Measurements from ENCODE around the gene BBS1.

The BBS1 gene

GRCh38 chr11:66491315-66491935, 19.0 kb upstream of the BBS1 start:
- Histone ChIP-seq H3K23ac (ENCODE audit: low read length in 2 of 2) (no peak overlapping the region), H2BK5ac (ENCODE audit: low read depth, low read length, poor library complexity, severe bottlenecking) (no peak overlapping the region), H3K4me3 (ENCODE audit: insufficient read depth in 1 of 2, low read depth in 1 of 2, low read length in 2 of 2) (no peak overlapping the region), H2BK15ac (ENCODE audit: low read depth, poor library complexity, severe bottlenecking) (no peak overlapping the region), H3K4me1 (ENCODE audit: control insufficient read depth, insufficient read depth, low read depth, low read length) (peaks cover 13% of the 10 kb centered on the region), H3K4ac (ENCODE audit: low read depth in 1 of 2, low read length in 2 of 2) (no peak overlapping the region), H3K9me3 (ENCODE audit: control insufficient read depth, low read length) (no peaks in the 10 kb centered on the region), H3K27me3 (ENCODE audit: control insufficient read depth in 1 of 2, insufficient read depth in 1 of 2, low read length in 2 of 2) (no peaks in the 10 kb centered on the region), H3K36me3 (ENCODE audit: control insufficient read depth in 1 of 2, insufficient read depth in 2 of 2, low read depth in 1 of 2, low read length in 2 of 2) (peaks cover 66 to 84% of the 10 kb centered on the region in 2 experiments), H3K9ac (ENCODE audit: low read length) (no peak overlapping the region), H3K27ac (ENCODE audit: low read length, poor library complexity, severe bottlenecking) (no peak overlapping the region), H2BK120ac (ENCODE audit: low read depth, low read length) (no peak overlapping the region), H2AK5ac (ENCODE audit: low read length, severe bottlenecking) (no peak overlapping the region), H4K91ac (ENCODE audit: low read length) (no peak overlapping the region), H3K4me2 (ENCODE audit: low read length, poor library complexity, severe bottlenecking) (no peak overlapping the region), H3K79me1 (replicated peaks; ENCODE audit: low read length, poor library complexity, severe bottlenecking) (peaks cover 5% of the 10 kb centered on the region), H2BK12ac (ENCODE audit: low read length in 2 of 2) (no peak overlapping the region), H4K8ac (ENCODE audit: low read length) (no peak overlapping the region), H3K18ac (ENCODE audit: low read depth in 1 of 2, low read length in 2 of 2) (no peak overlapping the region), H2AFZ (ENCODE audit: low read depth, low read length) (no peak overlapping the region), H3K14ac (ENCODE audit: low read length in 2 of 2) (no peak overlapping the region)
- DNase-seq: no peak
- WGBS: 87% methylated on average over 17 of the region's 20 CpGs

GRCh38 chr11:66492161-66492865, 18.1 kb upstream of the BBS1 start:
- WGBS: 96% methylated on average over 10 of the region's 10 CpGs
- H3K27me3 ChIP-seq (ENCODE audit: control insufficient read depth in 1 of 2, insufficient read depth in 1 of 2, low read length in 2 of 2): no peaks in the 10 kb centered on the region

GRCh38 chr11:66493130-66493529, 17.3 kb upstream of the BBS1 start:
- Histone ChIP-seq H4K91ac (ENCODE audit: low read length) (no peak overlapping the region), H3K27ac (ENCODE audit: low read length, poor library complexity, severe bottlenecking) (no peak overlapping the region), H3K23ac (ENCODE audit: low read length in 2 of 2) (no peak overlapping the region), H2BK5ac (ENCODE audit: low read depth, low read length, poor library complexity, severe bottlenecking) (no peak overlapping the region), H3K27me3 (ENCODE audit: control insufficient read depth in 1 of 2, insufficient read depth in 1 of 2, low read length in 2 of 2) (no peaks in the 10 kb centered on the region), H3K4me1 (ENCODE audit: control insufficient read depth, insufficient read depth, low read depth, low read length) (peaks cover 13% of the 10 kb centered on the region), H3K4me2 (ENCODE audit: low read length, poor library complexity, severe bottlenecking) (no peak overlapping the region), H4K8ac (ENCODE audit: low read length) (no peak overlapping the region), H2BK120ac (ENCODE audit: low read depth, low read length) (no peak overlapping the region), H3K36me3 (ENCODE audit: control insufficient read depth in 1 of 2, insufficient read depth in 2 of 2, low read depth in 1 of 2, low read length in 2 of 2) (peaks cover 62 to 79% of the 10 kb centered on the region in 2 experiments), H3K9ac (ENCODE audit: low read length) (no peak overlapping the region), H2AFZ (ENCODE audit: low read depth, low read length) (no peak overlapping the region), H2BK12ac (ENCODE audit: low read length in 2 of 2) (no peak overlapping the region), H3K18ac (ENCODE audit: low read depth in 1 of 2, low read length in 2 of 2) (no peak overlapping the region), H3K9me3 (ENCODE audit: control insufficient read depth, low read length) (no peaks in the 10 kb centered on the region), H3K4ac (ENCODE audit: low read depth in 1 of 2, low read length in 2 of 2) (no peak overlapping the region), H3K14ac (ENCODE audit: low read length in 2 of 2) (no peak overlapping the region), H3K4me3 (ENCODE audit: insufficient read depth in 1 of 2, low read depth in 1 of 2, low read length in 2 of 2) (no peak overlapping the region), H2BK15ac (ENCODE audit: low read depth, poor library complexity, severe bottlenecking) (no peak overlapping the region), H3K79me1 (replicated peaks; ENCODE audit: low read length, poor library complexity, severe bottlenecking) (peaks cover 3% of the 10 kb centered on the region), H2AK5ac (ENCODE audit: low read length, severe bottlenecking) (no peak overlapping the region)
- WGBS: 97% methylated on average over 8 of the region's 10 CpGs
- no peak for DNase-seq

More at GRCh38 chr11:66492161-66492865, 18.1 kb upstream of the BBS1 start:
- H2BK15ac ChIP-seq (ENCODE audit: low read depth, poor library complexity, severe bottlenecking): no peak overlapping the region
- H3K18ac ChIP-seq (ENCODE audit: low read depth in 1 of 2, low read length in 2 of 2): no peak overlapping the region
- no peak overlapping the region for H3K14ac ChIP-seq (ENCODE audit: low read length in 2 of 2)
- H2BK12ac ChIP-seq (ENCODE audit: low read length in 2 of 2): no peak overlapping the region
- DNase-seq: no peak
- H2AK5ac ChIP-seq (ENCODE audit: low read length, severe bottlenecking): no peak overlapping the region
- no peak overlapping the region for H3K27ac ChIP-seq (ENCODE audit: low read length, poor library complexity, severe bottlenecking)
- no peak overlapping the region for H3K9ac ChIP-seq (ENCODE audit: low read length)
- no peak overlapping the region for H2BK5ac ChIP-seq (ENCODE audit: low read depth, low read length, poor library complexity, severe bottlenecking)
- H3K4ac ChIP-seq (ENCODE audit: low read depth in 1 of 2, low read length in 2 of 2): no peak overlapping the region
- no peak overlapping the region for H2AFZ ChIP-seq (ENCODE audit: low read depth, low read length)
- no peak overlapping the region for H3K23ac ChIP-seq (ENCODE audit: low read length in 2 of 2)
- peaks cover 66 to 84% of the 10 kb centered on the region in 2 experiments for H3K36me3 ChIP-seq (ENCODE audit: control insufficient read depth in 1 of 2, insufficient read depth in 2 of 2, low read depth in 1 of 2, low read length in 2 of 2)
- no peak overlapping the region for H4K8ac ChIP-seq (ENCODE audit: low read length)
- no peak overlapping the region for H4K91ac ChIP-seq (ENCODE audit: low read length)
- H3K9me3 ChIP-seq (ENCODE audit: control insufficient read depth, low read length): no peaks in the 10 kb centered on the region
- no peak overlapping the region for H3K4me2 ChIP-seq (ENCODE audit: low read length, poor library complexity, severe bottlenecking)
- H3K4me3 ChIP-seq (ENCODE audit: insufficient read depth in 1 of 2, low read depth in 1 of 2, low read length in 2 of 2): no peak overlapping the region
- no peak overlapping the region for H2BK120ac ChIP-seq (ENCODE audit: low read depth, low read length)
- H3K4me1 ChIP-seq (ENCODE audit: control insufficient read depth, insufficient read depth, low read depth, low read length): peaks cover 13% of the 10 kb centered on the region
- H3K79me1 ChIP-seq (replicated peaks; ENCODE audit: low read length, poor library complexity, severe bottlenecking): peaks cover 3% of the 10 kb centered on the region

- H2AFZ ChIP-seq (ENCODE audit: low read depth, low read length): no peak overlapping the region
- no peak overlapping the region for H2BK5ac ChIP-seq (ENCODE audit: low read depth, low read length, poor library complexity, severe bottlenecking)
- H3K18ac ChIP-seq (ENCODE audit: low read depth in 1 of 2, low read length in 2 of 2): no peak overlapping the region
- H2BK120ac ChIP-seq (ENCODE audit: low read depth, low read length): no peak overlapping the region
- no peak overlapping the region for H3K9ac ChIP-seq (ENCODE audit: low read length)
- H3K9me3 ChIP-seq (ENCODE audit: control insufficient read depth, low read length): no peaks in the 10 kb centered on the region
- H2AK5ac ChIP-seq (ENCODE audit: low read length, severe bottlenecking): no peak overlapping the region
- DNase-seq: no peak
- no peak overlapping the region for H3K4ac ChIP-seq (ENCODE audit: low read depth in 1 of 2, low read length in 2 of 2)
- H3K23ac ChIP-seq (ENCODE audit: low read length in 2 of 2): no peak overlapping the region
- no peak overlapping the region for H4K91ac ChIP-seq (ENCODE audit: low read length)
- no peak overlapping the region for H2BK12ac ChIP-seq (ENCODE audit: low read length in 2 of 2)
- peaks cover 10% of the 10 kb centered on the region for H3K4me1 ChIP-seq (ENCODE audit: control insufficient read depth, insufficient read depth, low read depth, low read length)
- no peak overlapping the region for H3K14ac ChIP-seq (ENCODE audit: low read length in 2 of 2)
- no peak overlapping the region for H3K4me2 ChIP-seq (ENCODE audit: low read length, poor library complexity, severe bottlenecking)
- H3K36me3 ChIP-seq (ENCODE audit: control insufficient read depth in 1 of 2, insufficient read depth in 2 of 2, low read depth in 1 of 2, low read length in 2 of 2): peaks cover 58 to 70% of the 10 kb centered on the region in 2 experiments
- no peak overlapping the region for H3K27ac ChIP-seq (ENCODE audit: low read length, poor library complexity, severe bottlenecking)
- peaks cover 3% of the 10 kb centered on the region for H3K79me1 ChIP-seq (replicated peaks; ENCODE audit: low read length, poor library complexity, severe bottlenecking)
- no peaks in the 10 kb centered on the region for H3K27me3 ChIP-seq (ENCODE audit: control insufficient read depth in 1 of 2, insufficient read depth in 1 of 2, low read length in 2 of 2)
- no peak overlapping the region for H2BK15ac ChIP-seq (ENCODE audit: low read depth, poor library complexity, severe bottlenecking)
- 99% methylated on average over 7 of the region's 7 CpGs for WGBS
- no peak overlapping the region for H4K8ac ChIP-seq (ENCODE audit: low read length)
- H3K4me3 ChIP-seq (ENCODE audit: insufficient read depth in 1 of 2, low read depth in 1 of 2, low read length in 2 of 2): no peak overlapping the region
These were observed 16.0 kb upstream of the BBS1 start for GRCh38 chr11:66494458-66494857.

Measured in mesenchymal stem cell (in vitro differentiated cells and primary cell).